HG02763 (cell line): ENCODE measurements around the gene POU3F3.

ENCODE experiments used
- ATAC-seq: cut with Tn5 transposase; IDR thresholded peaks from one replicate; pipeline ENCODE4 v1.9.1; 2021; ENCODE audit warnings: mild to moderate bottlenecking, moderate library complexity; ENCODE audit not compliant: unreplicated experiment

POU3F3 gene

GRCh38 chr2:104859766-104860450, 6.0 kb downstream of the POU3F3 start:
- ATAC-seq, result no peak

- no peak for ATAC-seq
These were observed 6.5 kb downstream of the POU3F3 start for GRCh38 chr2:104860451-104860790.

GRCh38 chr2:104861351-104862057, 7.6 kb downstream of the POU3F3 start:
- ATAC-seq, result no peak

GRCh38 chr2:104862058-104862941, 8.4 kb downstream of the POU3F3 start:
- ATAC-seq, result no peak

DNA sequence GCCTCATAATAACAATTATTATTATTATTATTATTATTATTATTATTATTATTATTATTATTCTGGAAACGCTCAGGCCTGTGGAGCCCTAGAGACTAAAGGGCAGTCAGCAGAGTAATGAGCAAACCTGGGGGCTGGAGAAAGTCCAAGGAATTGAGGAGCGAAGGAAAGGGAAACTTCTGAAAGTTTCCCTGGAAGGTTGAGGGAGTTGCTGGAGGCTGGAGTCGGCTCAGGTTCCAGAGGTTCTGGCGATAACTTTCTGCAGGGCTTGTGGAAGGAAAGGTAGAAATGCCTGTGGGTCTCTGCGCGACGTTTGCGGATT, 9.2 kb downstream of the POU3F3 start:
- no peak for ATAC-seq

DNA sequence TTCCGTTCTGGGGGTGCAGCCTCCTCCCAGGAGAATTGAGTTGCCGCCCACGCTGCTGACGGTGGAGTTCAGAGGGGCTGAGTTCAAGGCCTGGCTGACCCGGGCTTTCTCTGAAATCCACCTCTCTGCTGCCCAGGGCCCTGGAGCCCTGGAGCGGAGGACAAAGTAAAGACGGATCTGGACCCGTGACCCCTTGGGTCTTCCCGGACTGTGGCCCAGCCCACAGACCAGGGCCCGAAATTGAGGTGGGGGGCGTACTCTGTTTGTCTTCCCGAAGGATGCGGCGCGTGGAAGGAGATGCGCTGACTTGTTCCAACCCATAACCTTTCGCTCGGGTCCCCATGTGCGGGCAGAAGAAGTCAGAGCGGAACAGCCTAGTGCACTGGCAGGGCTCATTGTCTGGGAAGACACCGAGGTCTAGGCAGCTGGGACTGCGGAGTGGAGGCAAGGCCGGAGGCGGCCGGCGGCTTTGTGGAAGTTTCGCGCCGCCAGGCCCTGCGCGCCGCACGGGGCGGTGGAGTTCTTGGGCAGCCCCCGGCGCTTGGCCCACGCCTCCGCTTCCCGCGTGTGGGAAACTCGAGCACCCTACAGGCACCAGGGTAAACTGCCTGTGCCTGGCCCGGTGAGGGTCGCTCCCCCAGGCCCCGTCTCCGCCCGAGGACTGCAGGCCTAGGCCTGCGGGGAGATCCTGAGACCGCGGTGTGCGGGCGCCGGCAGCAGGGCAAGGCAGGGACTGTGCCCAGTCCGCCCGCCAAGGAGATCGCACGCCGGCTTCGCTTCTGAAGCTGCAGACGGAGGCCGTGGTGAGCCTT, 9.8 kb downstream of the POU3F3 start:
- ATAC-seq, result no peak

GRCh38 chr2:104864280-104865095, 10.6 kb downstream of the POU3F3 start:
- no peak for ATAC-seq

DNA sequence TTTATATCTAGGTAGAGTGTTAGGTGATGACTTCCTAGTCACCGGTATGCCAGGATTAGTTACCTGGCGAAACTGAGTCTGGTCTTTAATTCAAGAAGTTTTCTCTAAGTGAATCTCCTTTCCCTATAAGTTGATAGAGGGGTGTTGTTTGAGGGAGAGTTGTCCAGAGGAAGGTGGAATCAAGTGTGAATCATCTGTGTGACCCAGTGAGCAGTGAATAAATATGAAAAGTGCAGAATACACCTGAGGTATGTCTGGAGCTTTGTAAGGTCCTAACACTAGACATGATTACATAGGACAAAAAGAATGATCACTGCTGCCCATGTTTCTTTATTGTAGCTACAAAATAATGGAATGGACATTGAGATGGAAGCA, 11.2 kb downstream of the POU3F3 start:
- no peak for ATAC-seq

- no peak for ATAC-seq
These were observed 12.4 kb downstream of the POU3F3 start for GRCh38 chr2:104866122-104866864.

DNA sequence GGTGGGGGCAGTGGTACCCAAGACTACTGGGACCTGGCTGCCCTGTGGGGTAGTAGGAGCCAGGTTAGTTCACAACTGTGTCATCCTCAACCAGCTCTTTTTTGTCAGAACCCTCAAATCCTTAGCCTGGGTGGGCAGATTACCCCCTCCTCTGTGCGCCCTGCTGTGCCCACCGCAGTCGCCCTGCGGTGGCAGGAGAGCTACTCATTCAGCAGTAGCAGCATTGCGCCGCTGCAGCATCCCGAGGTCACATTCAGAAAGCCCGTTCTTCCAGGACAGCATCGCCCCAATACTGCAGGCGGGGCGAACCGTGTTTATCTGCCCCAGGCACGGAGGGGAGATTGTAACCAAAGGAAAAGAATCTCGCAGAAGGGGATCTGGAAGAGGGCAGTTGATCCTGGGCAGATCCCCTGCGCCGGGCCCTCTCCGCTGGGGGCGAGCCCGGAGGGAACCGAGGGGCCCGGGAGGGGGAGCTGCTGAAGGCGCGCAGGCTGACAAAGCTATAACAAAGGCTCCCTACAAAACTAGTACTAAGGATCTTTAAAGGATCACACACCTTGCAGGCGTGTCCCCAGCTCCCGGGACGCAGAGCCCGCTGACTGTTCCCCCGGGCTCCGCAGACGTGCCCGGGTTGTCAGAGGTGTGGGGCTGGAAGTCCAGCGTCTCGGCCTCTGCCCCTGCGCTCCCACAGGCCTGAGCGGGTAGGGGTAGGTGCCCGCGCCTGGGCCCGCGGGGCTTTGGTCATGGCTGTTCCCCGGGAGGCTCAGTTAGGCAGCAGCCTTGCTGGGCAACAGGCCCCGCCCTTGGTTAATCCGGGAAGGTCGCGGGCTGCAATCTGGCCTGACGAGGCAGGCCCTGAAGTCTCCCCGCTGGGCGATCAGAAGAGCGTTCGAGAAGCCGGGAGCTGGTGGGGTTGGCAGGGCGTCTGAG, 13.2 kb downstream of the POU3F3 start:
- ATAC-seq, result no peak

DNA sequence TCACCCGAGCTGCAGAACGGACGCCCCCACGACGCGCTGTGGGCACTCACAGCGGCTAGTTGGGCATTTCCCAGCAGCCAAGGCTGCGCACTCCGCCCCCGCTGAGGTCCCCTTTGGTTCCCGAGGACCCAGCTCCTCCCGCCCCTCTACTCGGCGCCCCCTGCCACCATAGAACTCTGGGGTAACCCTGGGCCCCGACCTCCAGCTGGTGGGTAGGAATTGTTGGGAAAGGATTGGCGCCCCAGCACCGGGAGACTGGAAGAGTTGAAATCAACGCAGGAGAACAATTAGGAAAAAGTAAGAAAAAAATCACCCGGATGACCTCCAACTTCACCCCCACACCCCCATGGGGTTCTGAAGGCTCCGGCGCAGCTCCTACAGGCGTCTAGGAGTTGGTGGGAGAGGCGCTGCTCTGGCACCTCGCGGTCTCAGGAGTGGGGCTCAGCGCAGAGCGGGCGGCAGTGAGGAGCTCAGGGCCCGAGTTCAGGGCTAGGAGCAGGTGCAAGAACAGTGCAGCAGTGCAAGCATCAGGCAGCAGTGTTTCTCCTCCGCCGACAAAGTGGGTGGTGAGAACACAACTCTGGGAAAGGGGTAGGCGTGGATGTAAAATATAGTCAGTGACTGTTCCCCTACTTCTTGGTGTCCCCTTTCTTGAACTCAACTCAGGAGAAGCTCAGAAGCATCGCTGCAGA, 14.0 kb downstream of the POU3F3 start:
- ATAC-seq, result no peak

GRCh38 chr2:104868505-104868866, 14.6 kb downstream of the POU3F3 start:
- ATAC-seq, result no peak

DNA sequence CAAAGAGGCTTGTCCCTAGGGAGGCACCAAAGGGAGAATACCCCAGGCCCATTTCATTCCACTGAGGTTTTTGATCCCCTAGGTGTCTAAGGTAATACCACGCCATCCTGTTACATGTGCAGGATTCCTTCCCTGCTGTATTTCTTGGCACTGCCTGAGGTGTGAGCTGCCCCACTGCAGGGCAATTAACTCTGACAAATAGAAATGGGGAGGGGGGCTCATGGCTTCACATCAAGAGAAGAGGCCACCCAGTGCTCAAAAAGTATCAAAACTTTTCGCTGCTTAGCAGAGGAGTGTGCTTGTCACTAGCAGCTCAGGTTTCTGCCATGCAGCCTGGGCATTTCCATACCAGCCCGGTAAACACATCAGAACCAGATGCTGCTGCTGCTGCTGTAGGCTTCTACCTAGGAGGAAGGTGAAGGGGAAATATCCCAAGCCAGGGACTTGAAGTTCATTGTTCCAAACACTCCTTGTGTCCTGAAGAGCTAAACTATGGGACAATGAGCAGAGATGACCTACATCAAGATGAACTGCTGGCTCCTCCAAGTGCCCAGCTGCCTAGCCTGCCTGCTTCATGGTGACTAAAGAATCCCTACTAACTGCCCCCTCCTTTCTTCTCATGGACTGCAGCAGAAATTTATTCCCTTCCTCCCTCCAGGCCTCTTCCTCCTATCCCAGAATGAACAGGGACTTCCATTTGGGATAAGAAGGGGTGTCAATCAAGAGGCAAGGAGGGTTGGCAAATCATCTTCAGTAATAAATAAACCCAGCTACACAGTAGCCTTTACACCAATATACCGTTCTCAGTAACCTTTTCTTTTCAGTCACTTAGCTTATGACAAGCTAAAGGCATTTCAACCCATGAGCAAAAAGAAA, 16.4 kb downstream of the POU3F3 start:
- ATAC-seq, result no peak

GRCh38 chr2:104871649-104871971, 17.7 kb downstream of the POU3F3 start:
- ATAC-seq, result no peak

DNA sequence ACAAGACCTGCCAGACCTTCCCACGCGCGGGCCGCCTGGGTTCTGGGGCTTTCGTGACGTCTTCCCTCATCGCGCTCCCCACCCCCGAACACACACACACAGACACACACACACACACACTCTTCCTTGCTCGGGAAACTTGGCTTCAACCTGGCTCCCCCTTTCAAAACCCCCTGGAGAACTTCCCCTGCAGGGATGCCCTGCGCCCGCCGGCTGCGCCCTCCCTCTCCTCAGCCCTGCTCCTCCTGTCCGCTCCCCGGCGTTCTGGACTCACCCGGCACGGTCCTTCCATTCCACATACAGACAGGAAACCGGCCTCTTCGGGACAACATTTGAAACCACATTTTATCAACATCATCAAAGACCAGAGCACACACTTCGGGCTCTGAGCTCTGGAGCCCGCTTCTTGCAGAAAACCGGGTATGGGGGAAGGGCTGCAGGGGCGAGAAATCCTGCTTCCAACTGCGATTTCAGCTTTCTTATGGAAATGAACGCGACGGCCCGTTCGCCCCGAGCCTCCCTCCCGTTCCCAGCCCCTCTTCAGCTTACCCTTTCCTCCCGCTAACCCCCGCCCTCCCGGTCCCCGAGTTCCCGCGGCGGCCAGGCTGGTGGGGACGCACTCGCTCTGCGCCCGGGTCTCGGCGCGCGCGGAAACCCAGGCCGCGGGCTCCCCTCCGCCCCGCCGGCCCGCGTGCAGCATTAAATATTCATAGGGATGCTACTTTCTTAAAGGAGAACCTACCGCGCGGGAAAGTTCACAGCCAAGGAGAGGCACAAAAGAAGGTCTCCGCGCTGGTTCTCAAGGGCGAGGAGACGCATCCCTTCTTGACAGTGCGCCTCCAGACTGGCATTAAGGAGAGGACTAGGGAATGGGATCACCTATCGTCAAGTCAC, 18.3 kb downstream of the POU3F3 start:
- no peak for ATAC-seq
